DND-41 (cell line): ENCODE results near the gene TP63.

ENCODE experiments used
- ATAC-seq: fragments of 200-7000 bp; cut with Tn5 transposase; 3 replicates; pipeline ENCODE4 v1.9.1; 2021; ENCODE audit warnings: low read depth; ENCODE audit not compliant: insufficient read depth
- DNase-seq: peaks from one replicate; pipeline ENCODE4 v3.0.0-alpha.2; 2020
- H2AFZ ChIP-seq: 2 replicates; pipeline ENCODE4 v1.6.0; 2012; ENCODE audit warnings: low read depth, low read length
- H3K27ac ChIP-seq: 2 replicates; pipeline ENCODE4 v1.5.1; 2012; ENCODE audit warnings: low read length, inconsistent platforms
- H3K27me3 ChIP-seq: fragments of 200-600 bp; sonication (generic); 2 replicates; pipeline ENCODE4 v1.6.0; 2012; ENCODE audit warnings: low read length, mild to moderate bottlenecking, inconsistent platforms; ENCODE audit not compliant: insufficient read depth, poor library complexity
- H3K36me3 ChIP-seq: 2 replicates; pipeline ENCODE4 v1.5.1; 2012; ENCODE audit warnings: low read length, inconsistent platforms; ENCODE audit not compliant: insufficient read depth
- H3K4me1 ChIP-seq: 2 replicates; pipeline ENCODE4 v1.5.1; 2012; ENCODE audit warnings: mild to moderate bottlenecking, low read length; ENCODE audit not compliant: insufficient read depth
- H3K4me2 ChIP-seq: 2 replicates; pipeline ENCODE4 v1.6.0; 2012; ENCODE audit warnings: mild to moderate bottlenecking, moderate library complexity, low read length, inconsistent platforms; ENCODE audit not compliant: insufficient read depth
- H3K4me3 ChIP-seq, 2 experiments: fragments of 200-600 bp in 1 of 2; shearing (Covaris generic) in 1 of 2; 2 replicates each; pipeline ENCODE4 v1.5.1; 2012 to 2016; ENCODE audit warnings: inconsistent platforms in 2 of 2, low read length in 2 of 2, mild to moderate bottlenecking in 2 of 2, low read depth in 1 of 2, moderate library complexity in 1 of 2
- H3K79me2 ChIP-seq: 2 replicates; pipeline ENCODE4 v1.6.0; 2012; ENCODE audit warnings: low read length, inconsistent platforms; ENCODE audit not compliant: insufficient read depth
- H3K9ac ChIP-seq: 2 replicates; pipeline ENCODE4 v1.6.0; 2012; ENCODE audit warnings: low read depth, mild to moderate bottlenecking, inconsistent platforms, low read length, moderate library complexity
- H3K9me3 ChIP-seq: 2 replicates; pipeline ENCODE4 v1.5.1; 2012; ENCODE audit warnings: low read length, moderate library complexity, mild to moderate bottlenecking, inconsistent platforms; ENCODE audit not compliant: insufficient read depth, severe bottlenecking
- H4K20me1 ChIP-seq: 2 replicates; pipeline ENCODE4 v1.6.0; 2012; ENCODE audit warnings: low read length; ENCODE audit not compliant: insufficient read depth
- CTCF ChIP-seq: IDR thresholded peaks from 2 replicates; pipeline ENCODE4 v1.5.1; 2012; ENCODE audit warnings: borderline replicate concordance, low read length, moderate library complexity, mild to moderate bottlenecking; ENCODE audit not compliant: poor library complexity, severe bottlenecking; ENCODE audit errors: extremely low read depth
- EZH2 ChIP-seq: IDR thresholded peaks from 3 replicates; pipeline ENCODE4 v1.6.1; 2012; ENCODE audit warnings: borderline replicate concordance, low read depth, mild to moderate bottlenecking, moderate library complexity, low read length, inconsistent platforms; ENCODE audit not compliant: severe bottlenecking

TP63 gene

GRCh38 chr3:189830401-189830800 lies 199.2 kb downstream of the TP63 start:
- TF ChIP-seq EZH2: no peak
- no peak for TF ChIP-seq CTCF
- H3K9me3 ChIP-seq: no peaks in the 10 kb centered on the region
- no peak for ATAC-seq

GRCh38 chr3:189833266-189833665 lies 202.1 kb downstream of the TP63 start:
- no peaks in the 10 kb centered on the region for H3K79me2 ChIP-seq
- no peak overlapping the region for H3K9ac ChIP-seq
- TF ChIP-seq CTCF: no peak
- TF ChIP-seq EZH2: no peak
- H3K9me3 ChIP-seq: no peaks in the 10 kb centered on the region
- ATAC-seq (no peak), DNase-seq (no peak)
- H3K4me3 ChIP-seq: no peak overlapping the region
- peaks cover 2% of the 10 kb centered on the region for H3K27me3 ChIP-seq
- no peak overlapping the region for H3K27ac ChIP-seq
- H3K4me2 ChIP-seq: no peak overlapping the region
- no peak overlapping the region for H2AFZ ChIP-seq
- H3K4me1 ChIP-seq: no peaks in the 10 kb centered on the region
- H4K20me1 ChIP-seq: no peaks in the 10 kb centered on the region
- H3K36me3 ChIP-seq: no peaks in the 10 kb centered on the region

More at GRCh38 chr3:189830401-189830800, 199.2 kb downstream of the TP63 start:
- H3K79me2 ChIP-seq: no peaks in the 10 kb centered on the region
- H3K36me3 ChIP-seq: no peaks in the 10 kb centered on the region
- H3K9ac ChIP-seq: no peak overlapping the region
- no peak overlapping the region for H3K27ac ChIP-seq
- no peaks in the 10 kb centered on the region for H3K4me1 ChIP-seq
- H3K27me3 ChIP-seq: no peaks in the 10 kb centered on the region
- no peak for DNase-seq
- no peak overlapping the region for H3K4me2 ChIP-seq
- no peak overlapping the region for H2AFZ ChIP-seq
- no peaks in the 10 kb centered on the region for H4K20me1 ChIP-seq
- H3K4me3 ChIP-seq: no peak overlapping the region

- ATAC-seq (no peak), DNase-seq (no peak)
- Histone ChIP-seq H2AFZ (no peak overlapping the region), H3K79me2 (no peaks in the 10 kb centered on the region), H3K4me2 (no peak overlapping the region), H3K4me1 (no peaks in the 10 kb centered on the region), H4K20me1 (no peaks in the 10 kb centered on the region), H3K36me3 (no peaks in the 10 kb centered on the region), H3K9ac (no peak overlapping the region), H3K27me3 (peaks cover 2% of the 10 kb centered on the region), H3K27ac (no peak overlapping the region), H3K4me3 (no peak overlapping the region), H3K9me3 (no peaks in the 10 kb centered on the region)
- TF ChIP-seq EZH2 (no peak), CTCF (no peak)
Observed at GRCh38 chr3:189833996-189834395, 202.8 kb downstream of the TP63 start.

GRCh38 chr3:189834462-189834861 lies 203.3 kb downstream of the TP63 start:
- Histone ChIP-seq H3K4me3 (no peak overlapping the region), H3K27ac (no peak overlapping the region), H4K20me1 (no peaks in the 10 kb centered on the region), H3K27me3 (peaks cover 3% of the 10 kb centered on the region), H3K36me3 (no peaks in the 10 kb centered on the region), H3K9ac (no peak overlapping the region), H3K4me1 (no peaks in the 10 kb centered on the region), H3K79me2 (no peaks in the 10 kb centered on the region), H3K9me3 (no peaks in the 10 kb centered on the region), H3K4me2 (no peak overlapping the region), H2AFZ (no peak overlapping the region)
- DNase-seq (no peak), ATAC-seq (no peak)
- TF ChIP-seq CTCF: no peak
- no peak for TF ChIP-seq EZH2
